GM19463 (cell line): Measurements from ENCODE around the gene TEX48.

Source experiments
- ATAC-seq: cut with Tn5 transposase; IDR thresholded peaks from one replicate; pipeline ENCODE4 v1.9.1; 2021; ENCODE audit warnings: mild to moderate bottlenecking, moderate library complexity; ENCODE audit not compliant: unreplicated experiment

TEX48 gene

GRCh38 chr9:114694146-114694545 lies 12.2 kb upstream of the TEX48 start:
- no peak for ATAC-seq

GRCh38 chr9:114693248-114693855 lies 11.4 kb upstream of the TEX48 start:
- ATAC-seq, result no peak

GRCh38 chr9:114691956-114692295 lies 9.9 kb upstream of the TEX48 start:
- ATAC-seq, result no peak

GRCh38 chr9:114691046-114691955 lies 9.3 kb upstream of the TEX48 start:
- ATAC-seq, result peak; percentile 85

GRCh38 chr9:114690308-114690707 lies 8.3 kb upstream of the TEX48 start:
- no peak for ATAC-seq

- ATAC-seq, result no peak
These were observed 7.8 kb upstream of the TEX48 start for GRCh38 chr9:114689813-114690212.

GRCh38 chr9:114688909-114689610 lies 7.1 kb upstream of the TEX48 start:
- no peak for ATAC-seq

GRCh38 chr9:114688379-114688778 lies 6.4 kb upstream of the TEX48 start:
- ATAC-seq, result no peak

- no peak for ATAC-seq
These were observed 5.0 kb upstream of the TEX48 start for GRCh38 chr9:114687034-114687433.

- no peak for ATAC-seq
These were observed 4.0 kb upstream of the TEX48 start for GRCh38 chr9:114685951-114686350.

- no peak for ATAC-seq
These were observed 2.0 kb upstream of the TEX48 start for GRCh38 chr9:114684036-114684435.

- ATAC-seq, result no peak
These were observed 854 bp upstream of the TEX48 start for GRCh38 chr9:114682846-114683245.

- no peak for ATAC-seq
These were observed 1.6 kb downstream of the TEX48 start for GRCh38 chr9:114680259-114681001.

GRCh38 chr9:114678795-114679194 lies 3.2 kb downstream of the TEX48 start:
- ATAC-seq, result no peak

GRCh38 chr9:114678130-114678529 lies 3.9 kb downstream of the TEX48 start:
- ATAC-seq, result no peak

- no peak for ATAC-seq
These were observed 4.6 kb downstream of the TEX48 start for GRCh38 chr9:114677418-114677817.

- ATAC-seq, result no peak
These were observed 5.1 kb downstream of the TEX48 start for GRCh38 chr9:114676901-114677300.

GRCh38 chr9:114674798-114675540 lies 7.0 kb downstream of the TEX48 start:
- no peak for ATAC-seq

GRCh38 chr9:114674076-114674797 lies 7.8 kb downstream of the TEX48 start:
- no peak for ATAC-seq

GRCh38 chr9:114671605-114672004 lies 10.4 kb downstream of the TEX48 start:
- ATAC-seq, result no peak
